Measurements from ENCODE around the gene BLTP2.

The BLTP2 gene

DNA sequence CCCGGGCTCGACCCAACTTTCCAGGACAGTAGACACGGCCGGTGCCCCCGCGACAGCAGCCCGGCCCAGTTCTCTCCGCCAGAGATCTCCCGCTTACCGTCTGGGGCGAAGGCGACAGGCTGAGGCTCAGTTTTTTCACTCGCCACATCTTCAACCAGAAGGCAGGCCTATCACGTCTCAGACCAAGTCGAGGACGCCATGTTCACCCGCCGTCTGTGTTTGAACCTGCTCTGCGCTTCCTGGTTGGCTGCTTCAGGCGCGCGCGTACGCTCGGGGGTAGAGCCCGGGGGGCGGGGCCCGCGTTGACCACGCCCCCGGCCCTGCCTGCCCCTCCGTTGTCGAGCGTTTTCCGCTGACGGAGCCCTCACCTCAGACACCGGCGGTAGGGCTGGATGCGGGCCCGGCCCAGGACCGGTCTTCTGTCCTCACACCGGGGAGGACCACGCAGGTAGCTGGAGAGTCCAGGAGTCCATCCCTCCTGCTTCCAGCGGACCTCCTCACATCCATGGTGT lies 46.1 kb downstream of the BLTP2 start, which contains the start of gene SPAG5:
Gene SPAG5 (minus strand): TSS at position 227 of the 512 bp plus-strand sequence. CDS start 79 bp downstream, at position 148.
- ATAC-seq: peak; percentile 93
- peak; percentile 94 for DNase-seq

DNA sequence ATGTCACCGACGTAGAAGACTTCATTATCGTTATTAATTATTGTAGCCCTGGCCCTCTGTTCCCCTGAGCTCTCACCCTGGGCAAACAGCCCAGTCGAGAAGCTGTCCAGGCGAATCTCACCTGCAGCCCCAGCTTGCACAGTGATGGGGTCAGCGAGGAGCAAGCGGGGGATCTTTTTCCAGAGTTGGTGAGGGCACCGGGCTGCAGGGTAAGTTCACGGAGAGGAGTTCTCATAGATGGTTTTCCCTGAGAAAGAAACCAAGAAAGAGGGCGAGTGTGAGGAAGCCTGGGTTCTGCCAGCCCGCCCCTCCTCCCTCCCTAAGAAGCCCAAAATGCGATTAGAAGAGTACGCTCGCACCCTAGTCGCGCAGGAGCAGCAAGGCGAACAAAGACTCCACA lies 46.6 kb downstream of the BLTP2 start:
- DNase-seq: no peak
- no peak for ATAC-seq

DNA sequence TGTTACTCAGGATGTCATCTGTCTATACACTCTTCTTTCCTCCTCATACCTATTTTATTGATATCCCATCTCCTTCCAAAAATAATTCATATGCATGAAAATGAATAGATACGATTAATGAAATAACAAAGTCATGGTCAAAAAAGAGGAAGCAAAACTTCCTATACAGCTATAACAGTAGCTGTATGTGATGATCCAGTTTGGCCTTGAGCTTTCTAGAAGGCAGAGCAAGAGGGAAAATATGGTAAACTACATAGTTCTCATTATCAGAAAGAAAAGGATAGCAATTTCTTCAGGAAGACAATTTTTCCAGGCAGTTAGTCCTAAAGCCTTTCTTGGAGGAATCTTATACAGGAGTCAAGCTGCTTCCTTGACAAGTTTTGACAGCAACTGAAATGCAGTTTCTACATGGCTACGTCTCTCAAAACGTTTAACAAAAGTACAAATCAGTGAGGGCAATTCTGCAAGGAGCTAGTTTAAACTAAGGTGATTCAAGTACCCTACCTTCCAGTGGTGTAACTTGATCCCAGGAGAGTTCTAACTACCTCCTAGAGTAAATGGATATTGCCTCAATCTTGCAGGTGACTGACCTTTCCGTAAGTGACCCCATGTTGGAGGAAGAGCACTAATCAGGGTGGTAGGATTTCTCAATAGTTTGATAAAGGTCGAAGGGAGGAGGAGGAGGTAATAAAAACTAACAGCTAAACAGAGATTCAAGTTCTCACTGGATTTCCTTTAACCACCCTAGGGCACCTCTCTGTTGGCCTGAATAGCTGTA lies 47.2 kb downstream of the BLTP2 start:
- ATAC-seq: no peak
- no peak for DNase-seq
